ENCODE data around the gene HNRNPA1. TPM values are rescaled to one million over a fixed set of nuclear protein-coding genes. Genes with fewer than 3 reads are reported as not detected.
A peak's percentile ranks its signal among the peaks of the same experiment; 100 is the strongest.

HNRNPA1 gene
- total RNA-seq, 2 experiments from 2014 or later = 2,224 to 2,338 TPM

DNA sequence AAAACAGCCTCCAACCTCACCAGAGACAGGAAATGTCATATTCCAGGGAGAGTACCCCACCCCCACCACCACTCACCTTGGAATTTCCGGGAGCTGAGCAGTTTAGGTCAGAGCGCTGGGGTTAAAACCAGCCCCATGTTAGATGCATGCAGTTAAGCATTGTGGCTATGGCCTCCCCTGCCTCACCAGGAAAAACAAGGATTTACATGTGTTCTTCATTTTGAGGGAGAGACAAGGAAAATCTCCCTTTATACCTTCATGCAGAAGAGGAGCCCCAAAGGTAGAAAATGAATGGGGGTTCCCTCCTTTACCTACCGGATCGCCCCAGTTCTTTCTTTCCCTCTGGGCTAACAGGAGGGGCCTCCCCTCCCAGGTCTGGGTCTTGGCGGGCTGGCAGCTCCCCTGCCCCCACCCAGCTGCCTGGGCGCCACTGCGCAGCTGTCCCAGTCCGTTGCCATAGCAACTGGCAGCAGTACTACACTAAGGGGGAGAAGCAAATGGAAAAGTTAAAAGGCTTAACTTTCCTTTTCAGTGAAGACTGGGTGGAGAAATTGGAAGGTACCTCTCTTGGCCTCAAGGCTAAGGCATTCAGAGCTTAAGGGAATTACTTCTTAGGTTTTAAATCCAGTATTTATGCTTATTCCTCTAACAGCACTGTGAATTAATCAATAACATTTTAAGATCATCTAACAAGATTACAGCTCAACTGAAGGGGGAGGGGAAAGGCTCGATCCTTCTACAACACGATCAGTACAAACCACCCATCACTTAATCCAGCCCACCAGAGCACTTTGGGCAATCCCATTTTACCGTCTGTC, 21.1 kb upstream of the HNRNPA1 start:
- TF ChIP-seq, protein P1, sequence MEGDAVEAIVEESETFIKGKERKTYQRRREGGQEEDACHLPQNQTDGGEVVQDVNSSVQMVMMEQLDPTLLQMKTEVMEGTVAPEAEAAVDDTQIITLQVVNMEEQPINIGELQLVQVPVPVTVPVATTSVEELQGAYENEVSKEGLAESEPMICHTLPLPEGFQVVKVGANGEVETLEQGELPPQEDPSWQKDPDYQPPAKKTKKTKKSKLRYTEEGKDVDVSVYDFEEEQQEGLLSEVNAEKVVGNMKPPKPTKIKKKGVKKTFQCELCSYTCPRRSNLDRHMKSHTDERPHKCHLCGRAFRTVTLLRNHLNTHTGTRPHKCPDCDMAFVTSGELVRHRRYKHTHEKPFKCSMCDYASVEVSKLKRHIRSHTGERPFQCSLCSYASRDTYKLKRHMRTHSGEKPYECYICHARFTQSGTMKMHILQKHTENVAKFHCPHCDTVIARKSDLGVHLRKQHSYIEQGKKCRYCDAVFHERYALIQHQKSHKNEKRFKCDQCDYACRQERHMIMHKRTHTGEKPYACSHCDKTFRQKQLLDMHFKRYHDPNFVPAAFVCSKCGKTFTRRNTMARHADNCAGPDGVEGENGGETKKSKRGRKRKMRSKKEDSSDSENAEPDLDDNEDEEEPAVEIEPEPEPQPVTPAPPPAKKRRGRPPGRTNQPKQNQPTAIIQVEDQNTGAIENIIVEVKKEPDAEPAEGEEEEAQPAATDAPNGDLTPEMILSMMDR (IDR thresholded peaks at IDR 0.05) = no peak
- H3K4me3 Mint-ChIP-seq = peak overlapping the region; percentile 56
- H3K4me1 Mint-ChIP-seq (ENCODE audit: low read depth) = peaks cover 23% of the 10 kb centered on the region
- ChIA-PET POLR2A (interaction anchor here (1.0 to 3.0 kb wide), 6 partner anchors 11 to 29 kb away, joined by 3 to 17 read pairs (median 7); partner anchors contain the start of genes CBX5 and HNRNPA1), CTCF (interaction anchor here (0.8 to 3.1 kb wide), 12 partner anchors 8 to 140 kb away, joined by 3 to 11 read pairs (median 6); no protein-coding TSS in a partner anchor)
- peak; percentile 97 for ATAC-seq
- no peaks in the 10 kb centered on the region for H3K9me3 Mint-ChIP-seq
- intact Hi-C loops (cut with micrococcal nuclease) = no loop called here
- H3K27me3 Mint-ChIP-seq = no peaks in the 10 kb centered on the region
- H3K27ac Mint-ChIP-seq = peak overlapping the region; percentile 53
- H3K36me3 Mint-ChIP-seq (ENCODE audit: low read depth) = peaks cover 18% of the 10 kb centered on the region
- peak; percentile 63 for DNase-seq

DNA sequence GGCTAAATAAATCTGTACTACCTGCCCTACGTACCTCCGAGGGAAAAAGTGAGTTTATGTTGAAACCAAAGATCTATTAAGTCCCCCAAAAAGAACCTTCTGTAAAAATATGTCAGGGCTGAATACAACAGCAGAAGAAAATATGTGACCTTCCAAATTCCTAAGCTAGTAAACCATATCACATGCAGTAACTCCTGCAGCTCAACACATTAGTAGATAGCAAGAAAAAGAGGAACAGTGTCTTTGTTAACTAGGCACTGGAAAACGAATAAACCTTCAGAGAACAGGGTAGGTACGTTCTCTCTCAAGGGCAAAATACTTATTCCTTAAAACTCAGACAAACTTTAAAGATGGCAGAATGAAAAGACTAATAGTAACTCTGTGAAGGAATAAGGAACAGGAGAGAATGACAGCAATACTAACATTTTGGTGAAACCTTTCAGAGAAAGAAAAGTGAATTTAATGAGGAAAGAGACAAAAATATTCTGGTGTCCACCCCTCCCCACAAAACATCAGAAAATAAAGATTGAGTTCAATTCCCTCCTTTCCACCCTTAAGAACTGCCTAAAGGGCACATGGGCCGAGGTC, 18.6 kb upstream of the HNRNPA1 start:
- ChIA-PET CTCF (interaction anchor here (1.2 to 7.3 kb wide), 2 partner anchors 9 to 32 kb away, joined by 7 to 53 read pairs; no protein-coding TSS in a partner anchor), POLR2A (no interaction called here)
- Mint-ChIP-seq H3K27me3 (no peaks in the 10 kb centered on the region), H3K9me3 (no peaks in the 10 kb centered on the region), H3K27ac (no peak overlapping the region), H3K4me3 (no peak overlapping the region), H3K36me3 (ENCODE audit: low read depth) (peaks cover 5% of the 10 kb centered on the region), H3K4me1 (ENCODE audit: low read depth) (peaks cover 25% of the 10 kb centered on the region)
- TF ChIP-seq, protein P1 (IDR thresholded peaks at IDR 0.05) = no peak
- intact Hi-C loops (cut with micrococcal nuclease) = no loop called here
- ATAC-seq = no peak
- DNase-seq = no peak

DNA sequence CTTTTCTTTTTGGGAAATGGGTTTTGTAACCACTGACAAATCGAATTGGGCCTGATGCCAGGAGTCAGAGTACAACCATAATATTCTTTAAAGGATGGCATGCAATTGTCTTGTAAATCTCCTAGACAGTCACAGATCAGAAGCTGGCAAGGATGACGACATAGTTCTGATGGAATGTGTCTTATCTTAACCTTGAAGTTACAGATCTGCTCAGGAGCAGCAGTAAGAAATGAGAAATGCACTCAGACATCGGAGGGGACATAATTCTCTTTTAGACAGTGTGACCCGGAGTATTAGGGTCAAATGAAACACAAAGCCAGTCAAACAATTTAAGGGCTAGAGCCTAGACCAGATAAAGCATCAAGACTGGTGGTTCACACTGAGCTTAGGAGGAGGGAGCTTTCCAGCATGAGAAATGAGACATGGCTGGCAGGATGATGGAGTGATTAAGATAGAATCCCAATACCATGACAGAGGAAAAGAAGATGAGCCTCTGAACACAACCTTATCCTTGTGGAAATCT, 18.1 kb upstream of the HNRNPA1 start:
- CTCF ChIA-PET = interaction anchor here (0.9 to 7.3 kb wide), 4 partner anchors 9 to 46 kb away, joined by 3 to 53 read pairs (median 6); no protein-coding TSS in a partner anchor
- Mint-ChIP-seq H3K27me3 (no peaks in the 10 kb centered on the region), H3K36me3 (ENCODE audit: low read depth) (peaks cover 1% of the 10 kb centered on the region), H3K27ac (no peak overlapping the region), H3K4me3 (no peak overlapping the region), H3K9me3 (no peaks in the 10 kb centered on the region), H3K4me1 (ENCODE audit: low read depth) (peaks cover 25% of the 10 kb centered on the region)
- TF ChIP-seq, protein P1 (IDR thresholded peaks at IDR 0.05) = no peak
- POLR2A ChIA-PET = interaction anchor here (1.0 to 2.5 kb wide), 4 partner anchors 14 to 44 kb away, joined by 3 to 7 read pairs (median 4); no protein-coding TSS in a partner anchor
- DNase-seq = no peak
- intact Hi-C loops (cut with micrococcal nuclease) = no loop called here
- no peak for ATAC-seq

DNA sequence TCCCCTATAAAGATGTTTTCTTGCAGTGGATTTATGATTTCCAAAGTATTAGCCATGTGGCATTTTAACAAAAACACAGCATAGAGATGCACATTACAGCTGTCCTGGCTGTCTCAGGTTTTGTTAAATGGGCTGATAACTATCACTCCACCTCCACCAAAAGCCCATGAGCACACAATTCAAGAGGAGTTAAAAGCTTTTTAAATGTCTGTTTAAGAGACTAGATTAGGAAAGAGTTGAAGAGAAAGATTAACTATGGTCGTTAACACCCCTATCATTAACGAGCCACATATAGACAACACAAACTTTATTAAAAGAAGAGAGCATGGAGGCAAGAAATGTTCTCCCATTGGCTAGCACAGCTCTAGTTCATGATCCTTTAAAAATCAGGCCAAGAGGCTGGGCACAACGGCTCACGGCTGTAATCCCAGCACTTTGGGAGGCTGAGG, 15.1 kb upstream of the HNRNPA1 start:
- TF ChIP-seq, protein P1 (IDR thresholded peaks at IDR 0.05) = no peak
- Mint-ChIP-seq H3K9me3 (no peaks in the 10 kb centered on the region), H3K4me3 (no peak overlapping the region), H3K27ac (no peak overlapping the region), H3K4me1 (ENCODE audit: low read depth) (peaks cover 19% of the 10 kb centered on the region), H3K36me3 (ENCODE audit: low read depth) (peaks cover 6% of the 10 kb centered on the region), H3K27me3 (no peaks in the 10 kb centered on the region)
- intact Hi-C loops (cut with micrococcal nuclease) = no loop called here
- ChIA-PET POLR2A (interaction anchor here (0.6 to 2.0 kb wide), 5 partner anchors 10 to 130 kb away, joined by 3 to 8 read pairs (median 3); partner anchors contain the start of genes CBX5 and HNRNPA1), CTCF (interaction anchor here (0.9 to 7.3 kb wide), 9 partner anchors 12 to 174 kb away, joined by 3 to 53 read pairs (median 3); no protein-coding TSS in a partner anchor)
- ATAC-seq (no peak), DNase-seq (no peak)

Measured in activated CD8-positive, alpha-beta T cell treated with anti-CD3 and anti-CD28 coated beads for 36 hours (primary cell).